HT-29 (cell line): ENCODE results near the gene CCDC174. TPM values are rescaled to one million over a fixed set of nuclear protein-coding genes. Genes with fewer than 3 reads are reported as not detected.
"Not testable (repeated sequence)": the region's sequence is repeated elsewhere in the genome, so short reads cannot be mapped to it uniquely, and the experiment has no call there.

Source experiments
- DNase-seq: peaks from one replicate; pipeline ENCODE4 v3.0.0-alpha.2; 2015; ENCODE audit warnings: low spot score
- total RNA-seq: library from RNA; depleted of rRNA; stranded (reverse); fragments of >200 nt; shearing (Covaris generic); gene quantifications from 2 replicates; pipeline ENCODE4 v1.2.3, GENCODE V29; 2014; rRNA removed

Gene CCDC174
- 3.4 and 4.1 TPM in 2 replicates for total RNA-seq

GRCh38 chr3:14651440-14652251 lies at the start of gene CCDC174:
TSS of gene CCDC174 (plus strand) at chr3:14651762. CDS start at chr3:14651837, 75 bp downstream.
- peak; percentile 93 for DNase-seq

GRCh38 chr3:14602006-14602803 lies 49.4 kb upstream of the CCDC174 start:
- DNase-seq = no peak

DNA sequence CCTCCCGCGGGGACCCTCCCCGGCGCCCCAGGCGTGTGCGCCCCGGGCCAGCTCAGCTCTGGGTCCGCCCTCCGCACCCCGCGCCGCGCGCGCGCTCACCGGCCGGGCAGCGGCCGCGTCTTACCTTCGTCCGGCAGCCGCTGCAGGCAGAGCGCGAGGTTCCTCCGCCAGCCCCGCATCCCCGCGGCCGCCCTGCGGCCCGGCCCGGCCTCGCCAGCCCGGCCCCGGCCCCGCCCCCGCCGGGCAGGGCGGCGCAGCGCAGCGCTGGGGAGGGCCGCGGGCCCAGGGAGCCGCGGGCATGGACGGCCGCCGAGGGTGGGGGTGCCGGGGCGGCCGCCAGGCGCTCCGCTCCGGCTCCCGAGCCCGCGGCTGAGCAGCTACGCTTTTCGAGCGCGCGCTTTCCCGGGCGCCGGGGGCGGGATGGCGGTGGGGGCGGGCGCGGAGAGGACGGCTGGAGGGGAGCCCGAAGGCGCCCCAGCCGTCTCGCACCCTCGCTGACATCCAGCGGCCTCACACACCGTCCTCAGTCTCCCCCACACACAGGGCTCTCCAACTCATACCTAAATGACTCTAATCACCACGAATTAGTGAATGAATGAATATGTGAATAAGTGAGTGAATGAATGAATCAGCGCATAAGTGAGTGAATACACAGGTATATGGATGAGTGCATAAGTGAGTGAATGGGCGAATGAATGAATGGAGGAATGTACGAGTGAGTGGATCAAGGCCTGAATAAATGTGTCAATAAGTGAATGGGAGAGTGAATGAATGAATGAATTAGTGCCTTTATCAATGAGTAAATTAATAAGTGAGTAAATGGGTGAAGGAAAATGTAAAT lies 48.5 kb upstream of the CCDC174 start:
- DNase-seq = no peak

- no peak for DNase-seq
Measured at GRCh38 chr3:14605067-14605466, 46.5 kb upstream of the CCDC174 start.

DNA sequence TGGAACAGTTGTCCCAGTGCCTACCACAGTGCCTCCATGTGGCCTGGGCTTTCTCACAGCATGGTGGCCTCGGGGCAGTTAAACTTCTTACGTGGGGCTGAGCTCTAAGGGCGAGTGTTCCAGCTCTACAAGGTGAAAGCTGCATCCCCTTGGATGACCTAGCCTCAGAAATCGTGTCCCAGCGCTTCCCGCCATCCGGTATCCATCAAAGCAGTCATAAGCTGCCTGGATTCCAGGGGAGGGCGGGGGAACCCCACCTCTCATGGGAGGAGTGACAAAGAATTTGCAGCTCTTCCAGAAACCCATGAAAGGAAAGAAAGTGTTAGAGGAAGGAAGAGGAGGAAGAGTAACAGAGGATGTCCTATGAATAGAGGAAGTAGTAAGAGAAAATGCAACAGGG lies 45.8 kb upstream of the CCDC174 start:
- DNase-seq = no peak

- DNase-seq = no peak
Measured at GRCh38 chr3:14606669-14607339, 44.8 kb upstream of the CCDC174 start.

GRCh38 chr3:14608298-14608697 lies 43.3 kb upstream of the CCDC174 start:
- no peak for DNase-seq

DNA sequence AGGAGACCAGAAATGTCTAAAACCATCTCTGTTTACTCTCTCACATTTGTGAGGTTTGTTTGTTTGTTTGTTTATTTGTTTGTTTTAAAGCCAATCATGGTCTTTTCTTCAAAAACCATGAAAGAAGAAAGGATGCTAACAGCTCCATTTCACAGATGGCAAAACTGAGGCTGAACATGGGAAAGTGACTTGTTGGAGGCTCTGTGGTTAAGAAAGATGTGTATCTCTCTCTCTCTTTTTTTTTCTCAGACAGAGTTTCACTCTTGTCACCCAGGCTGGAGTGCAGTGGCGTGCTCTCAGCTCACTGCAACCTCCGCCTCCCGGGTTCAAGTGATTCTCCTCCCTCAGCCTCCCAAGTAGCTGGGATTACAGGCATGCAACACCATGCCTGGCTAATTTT lies 42.5 kb upstream of the CCDC174 start:
- DNase-seq = not testable (repeated sequence)

DNA sequence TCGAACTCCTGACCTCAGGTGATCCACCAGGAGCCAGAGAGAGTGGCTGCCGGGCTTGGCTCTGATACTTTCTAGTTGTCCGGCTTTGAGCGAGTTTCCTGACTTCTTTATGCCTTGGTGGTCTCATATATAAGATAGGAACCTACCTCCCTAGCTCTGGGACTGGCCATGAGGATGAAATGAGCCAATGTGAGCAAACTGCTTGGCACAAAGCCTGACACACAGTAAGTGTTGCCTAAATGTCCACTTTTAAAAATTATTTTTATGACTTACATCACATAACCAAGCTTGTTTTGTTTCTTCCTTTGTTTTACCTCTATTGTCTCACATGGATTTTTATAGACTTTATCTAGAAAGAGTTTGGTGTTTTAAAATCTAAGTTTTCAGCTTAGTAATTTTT lies 42.1 kb upstream of the CCDC174 start:
- DNase-seq = no peak

DNA sequence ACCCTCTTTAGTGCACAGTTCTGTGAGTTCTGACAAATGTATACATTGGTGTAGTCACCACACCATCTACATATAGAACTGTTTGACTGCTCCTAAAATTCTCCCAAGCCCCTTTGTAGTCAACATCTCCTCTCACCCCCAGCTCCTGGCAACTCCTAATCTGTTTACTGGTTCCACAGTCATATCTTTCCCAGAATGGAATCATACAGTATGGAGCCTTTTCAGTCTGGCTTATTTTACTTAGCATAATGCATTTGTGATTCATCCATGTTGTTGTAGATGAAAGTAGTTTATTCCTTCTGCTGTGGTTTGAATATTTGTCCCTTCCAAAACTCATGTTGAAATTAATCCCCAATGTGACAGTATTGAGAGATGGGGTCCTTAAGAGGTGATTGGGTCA lies 41.6 kb upstream of the CCDC174 start:
- no peak for DNase-seq

DNA sequence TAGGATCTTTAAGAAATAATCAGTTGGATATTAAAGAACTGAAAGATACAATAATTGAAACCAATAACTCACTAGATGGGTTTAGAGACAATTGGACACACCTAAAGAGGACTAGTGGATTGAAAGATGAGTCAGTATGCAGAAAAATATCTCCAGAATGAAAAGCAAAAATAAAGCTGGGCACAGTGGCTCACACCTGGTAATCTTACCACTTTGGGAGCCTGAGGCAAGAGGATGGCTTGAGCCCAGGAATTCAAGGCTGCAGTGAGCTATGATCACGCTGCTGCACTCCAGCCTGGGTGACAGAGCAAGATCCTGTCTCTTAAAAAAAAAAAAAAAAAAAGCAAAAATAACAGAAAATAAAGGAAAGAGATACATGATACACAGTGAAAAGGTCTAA lies 37.4 kb upstream of the CCDC174 start:
- no peak for DNase-seq

GRCh38 chr3:14614862-14615261 lies 36.7 kb upstream of the CCDC174 start:
- DNase-seq = no peak

GRCh38 chr3:14616606-14617507 lies 34.7 kb upstream of the CCDC174 start:
- DNase-seq = no peak

- no peak for DNase-seq
Measured at GRCh38 chr3:14617508-14618023, 34.0 kb upstream of the CCDC174 start.

- DNase-seq = no peak
Measured at GRCh38 chr3:14619605-14620004, 32.0 kb upstream of the CCDC174 start.

DNA sequence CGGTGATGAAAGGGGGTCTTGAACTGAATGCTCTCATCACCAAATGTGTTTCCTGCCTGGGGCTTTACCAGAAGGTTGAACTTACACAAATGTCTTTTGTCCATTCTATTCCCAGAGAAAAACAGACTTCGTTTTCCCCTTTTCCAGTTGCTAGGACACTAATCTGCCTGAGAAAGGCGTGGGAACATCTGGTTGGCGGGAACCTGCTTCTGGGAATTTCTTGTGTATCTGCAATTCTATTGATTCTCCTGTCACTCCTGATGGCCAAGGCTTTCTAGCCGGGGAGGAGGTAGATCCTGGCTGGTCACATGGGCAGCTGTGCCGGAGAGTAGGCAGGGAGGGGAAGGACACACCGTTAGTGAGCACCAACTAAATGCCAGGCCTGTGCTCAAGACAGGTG lies 31.1 kb upstream of the CCDC174 start:
- DNase-seq = no peak

- DNase-seq = no peak
Measured at GRCh38 chr3:14621093-14621492, 30.5 kb upstream of the CCDC174 start.

DNA sequence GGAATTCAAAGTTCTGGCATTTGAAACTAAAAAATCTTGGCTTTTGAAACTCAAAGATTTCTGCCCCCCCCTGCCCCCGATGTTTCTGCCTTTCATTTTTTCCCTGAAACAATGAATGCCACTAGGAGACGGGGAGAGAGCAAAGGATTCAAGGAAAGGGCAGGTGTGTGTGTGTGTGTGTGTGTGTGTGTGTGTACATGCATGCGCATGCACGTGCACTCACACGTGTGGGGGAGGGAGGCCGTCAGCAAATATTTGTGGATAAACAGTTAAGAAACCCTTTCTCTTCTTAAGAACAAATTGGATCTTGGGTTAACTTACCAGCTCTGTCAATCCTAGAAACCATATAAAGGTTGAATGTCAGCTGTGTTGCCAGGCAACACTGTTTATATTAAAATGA lies 29.2 kb upstream of the CCDC174 start:
- no peak for DNase-seq

DNA sequence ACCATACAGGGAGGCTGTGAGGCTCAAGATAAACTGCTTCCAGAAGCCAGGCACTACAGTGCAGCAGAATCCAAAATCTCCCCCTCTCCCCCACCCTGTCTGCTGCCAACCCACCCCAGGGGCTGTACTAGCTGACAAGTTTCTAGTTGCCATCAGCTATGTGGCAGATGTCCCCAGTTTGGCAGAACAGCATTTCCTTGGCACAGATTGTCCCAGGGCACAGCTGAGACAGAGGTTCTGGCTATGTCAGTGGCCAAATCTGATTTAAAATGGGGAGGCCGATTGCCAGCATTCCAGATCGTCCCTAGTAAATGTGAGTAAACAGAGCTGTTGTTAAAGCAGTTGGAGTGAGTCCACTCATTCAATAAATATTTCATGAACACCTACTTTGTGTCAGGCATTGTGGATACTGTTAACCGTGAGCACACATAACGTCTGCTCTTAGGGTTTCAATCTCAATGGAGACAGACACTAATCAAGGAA lies 28.0 kb upstream of the CCDC174 start:
- no peak for DNase-seq

- DNase-seq = no peak
Measured at GRCh38 chr3:14624498-14624897, 27.1 kb upstream of the CCDC174 start.
